ENCODE measurements around the gene ADAMTS9. TPM values are rescaled to one million over a fixed set of nuclear protein-coding genes. Genes with fewer than 3 reads are reported as not detected.

The ADAMTS9 gene
- total and polyA plus RNA-seq, 2 of the 13 experiments (the other 11 are each of a cell fraction or from before 2014, with no cell fraction given), result 0.02 to 0.09 TPM

- DNase-seq (ENCODE audit: low spot score) (no peak), ATAC-seq (no peak), FAIRE-seq (no peak)
- no peaks in the 10 kb centered on the region for H3K79me2 ChIP-seq (ENCODE audit: insufficient read depth, low read length)
- ChIA-PET POLR2A (no interaction called here), CTCF (ENCODE audit: low intra/inter-chr PET ratio, low total read pairs) (no interaction called here)
- no peak overlapping the region for H3K9ac ChIP-seq (ENCODE audit: insufficient read depth, low read depth, low read length)
- no peaks in the 10 kb centered on the region for H3K4me1 ChIP-seq (ENCODE audit: insufficient read depth, low read length)
- no peaks in the 10 kb centered on the region for H3K36me3 ChIP-seq (replicated peaks in 1 of 2; ENCODE audit: control insufficient read depth in 1 of 2, insufficient read depth in 2 of 2, low read length in 2 of 2)
- no peaks in the 10 kb centered on the region for H3K27me3 ChIP-seq (ENCODE audit: control insufficient read depth in 1 of 2, insufficient read depth in 2 of 2, low read length in 2 of 2)
- H3K9me3 ChIP-seq (ENCODE audit: low read length), result no peaks in the 10 kb centered on the region
- in situ Hi-C loops (cut with HindIII; ENCODE audit: extremely low pct_ligation_motif_present, low pct_unique_long_range_greater_than_20kb), result no loop called here
- intact Hi-C loops (cut with micrococcal nuclease; ENCODE audit: unreplicated experiment), result no loop called here
- 68% methylated on average over 3 of the region's 3 CpGs for WGBS (ENCODE audit: low lambda C conversion rate)
- no peak overlapping the region for H3K4me2 ChIP-seq (ENCODE audit: low read depth, low read length)
- no peak for TF ChIP-seq ZNF782 (CRISPR knock-in tag; IDR thresholded peaks at IDR 0.05; ENCODE audit: borderline replicate concordance)
- H3K4me3 ChIP-seq (replicated peaks in 1 of 3; ENCODE audit: insufficient read depth in 1 of 3, low read depth in 2 of 3, low read length in 3 of 3), result no peak overlapping the region
- no TSS peak for BruUV-seq (replicated peaks)
- no peak overlapping the region for H3K27ac ChIP-seq (ENCODE audit: extremely low read length, insufficient read depth, low read length)
- H4K20me1 ChIP-seq (ENCODE audit: insufficient read depth, low read length), result no peaks in the 10 kb centered on the region
- no peak overlapping the region for H2AFZ ChIP-seq (ENCODE audit: low read length)
Observed at GRCh38 chr3:64638981-64639481, 48.8 kb downstream of the ADAMTS9 start.

- H3K9ac ChIP-seq (ENCODE audit: insufficient read depth, low read depth, low read length), result no peak overlapping the region
- ChIA-PET POLR2A (no interaction called here), CTCF (ENCODE audit: low intra/inter-chr PET ratio, low total read pairs) (no interaction called here)
- H3K4me2 ChIP-seq (ENCODE audit: low read depth, low read length), result no peak overlapping the region
- DNase-seq (ENCODE audit: low spot score) (no peak), ATAC-seq (no peak), FAIRE-seq (no peak)
- in situ Hi-C loops (cut with HindIII; ENCODE audit: extremely low pct_ligation_motif_present, low pct_unique_long_range_greater_than_20kb), result no loop called here
- H3K27me3 ChIP-seq (ENCODE audit: control insufficient read depth in 1 of 2, insufficient read depth in 2 of 2, low read length in 2 of 2), result no peaks in the 10 kb centered on the region
- H3K36me3 ChIP-seq (replicated peaks in 1 of 2; ENCODE audit: control insufficient read depth in 1 of 2, insufficient read depth in 2 of 2, low read length in 2 of 2), result no peaks in the 10 kb centered on the region
- H3K4me1 ChIP-seq (ENCODE audit: insufficient read depth, low read length), result no peaks in the 10 kb centered on the region
- no peak overlapping the region for H3K4me3 ChIP-seq (replicated peaks in 1 of 3; ENCODE audit: insufficient read depth in 1 of 3, low read depth in 2 of 3, low read length in 3 of 3)
- no TSS peak for BruUV-seq (replicated peaks)
- no peaks in the 10 kb centered on the region for H3K9me3 ChIP-seq (ENCODE audit: low read length)
- no peaks in the 10 kb centered on the region for H3K79me2 ChIP-seq (ENCODE audit: insufficient read depth, low read length)
- no peak overlapping the region for H2AFZ ChIP-seq (ENCODE audit: low read length)
- 92% methylated on average over 3 of the region's 3 CpGs for WGBS (ENCODE audit: low lambda C conversion rate)
- no peaks in the 10 kb centered on the region for H4K20me1 ChIP-seq (ENCODE audit: insufficient read depth, low read length)
- intact Hi-C loops (cut with micrococcal nuclease; ENCODE audit: unreplicated experiment), result no loop called here
- no peak for TF ChIP-seq ELF4 (CRISPR knock-in tag; IDR thresholded peaks at IDR 0.05; ENCODE audit: borderline replicate concordance)
- no peak for TF ChIP-seq MZF1 (CRISPR knock-in tag; IDR thresholded peaks at IDR 0.05; ENCODE audit: borderline replicate concordance)
- no peak for TF ChIP-seq SPEN (CRISPR knock-in tag; IDR thresholded peaks at IDR 0.05; ENCODE audit: low read depth)
- TF ChIP-seq KMT2B (CRISPR knock-in tag; IDR thresholded peaks at IDR 0.05), result no peak
- no peak overlapping the region for H3K27ac ChIP-seq (ENCODE audit: extremely low read length, insufficient read depth, low read length)
Observed at GRCh38 chr3:64638511-64638910, 49.3 kb downstream of the ADAMTS9 start.
